HepG2 (cell line): ENCODE measurements around the gene FYB2. TPM values are rescaled to one million over a fixed set of nuclear protein-coding genes. Genes with fewer than 3 reads are reported as not detected.
A peak's percentile ranks its signal among the peaks of the same experiment; 100 is the strongest.

Experiments
- DPF2 ChIP-seq: sonication (generic); formaldehyde crosslinking; IDR thresholded peaks from 2 replicates; pipeline ENCODE4 v1.4.0; 2020; ENCODE audit warnings: mild to moderate bottlenecking, low read depth, missing genetic modification reagents, borderline replicate concordance
- MIXL1 ChIP-seq: IDR thresholded peaks from 2 replicates; pipeline ENCODE4 v1.6.1; 2016
- NR3C1 ChIP-seq: sonication (generic); formaldehyde crosslinking; IDR thresholded peaks from 2 replicates; pipeline ENCODE4 v1.4.0; 2020; ENCODE audit warnings: missing genetic modification reagents
- SMC3 ChIP-seq: IDR thresholded peaks from 2 replicates; pipeline ENCODE4 v1.6.1; 2011; ENCODE audit warnings: low read length, improper control_type of control experiment
- polyA plus RNA-seq, 8 experiments: library from polyadenylated mRNA; depleted of rRNA in 3 of 8; stranded (reverse) in 7 of 8; unstranded in 1 of 8; fragments of >200 nt; fragmentation: Illumina TruSeq in 4 of 8; extraction: Trizol in 4 of 8; gene quantifications; 2 replicates each; pipeline versions ENCODE4 v1.2.1 to v1.2.3, GENCODE V29; 2011 to 2016; ENCODE audit warnings: low read depth in 4 of 8, missing spikeins in 1 of 8, mixed read lengths in 1 of 8; ENCODE audit not compliant: insufficient read depth in 1 of 8
- total RNA-seq, 5 experiments: library from RNA; depleted of rRNA; stranded (reverse); fragments of >200 nt; fragmentation: Illumina TruSeq; extraction: Trizol; gene quantifications; 2 replicates each; pipeline ENCODE4 v1.2.3, GENCODE V29; 2016; ENCODE audit warnings: low read depth in 1 of 5
- TF ChIP-seq, protein P1 (sequence below): sonication (generic); formaldehyde crosslinking; IDR thresholded peaks from 2 replicates; pipeline ENCODE4 v1.4.0; 2020; ENCODE audit warnings: missing genetic modification reagents, borderline replicate concordance
- TF ChIP-seq, protein P2 (sequence below): sonication (generic); formaldehyde crosslinking; IDR thresholded peaks from 2 replicates; pipeline ENCODE4 v1.9.0; 2022; ENCODE audit warnings: missing genetic modification reagents, mild to moderate bottlenecking, borderline replicate concordance
- TF ChIP-seq, protein P3 (sequence below): sonication (generic); formaldehyde crosslinking; IDR thresholded peaks from 2 replicates; pipeline ENCODE4 v1.5.0; 2020; ENCODE audit warnings: mild to moderate bottlenecking, missing genetic modification reagents, moderate library complexity

The FYB2 gene
- total and polyA plus RNA-seq, 2 of the 13 experiments (the other 11 are each of a cell fraction or from before 2014, with no cell fraction given): 1.2 to 2.7 TPM

DNA sequence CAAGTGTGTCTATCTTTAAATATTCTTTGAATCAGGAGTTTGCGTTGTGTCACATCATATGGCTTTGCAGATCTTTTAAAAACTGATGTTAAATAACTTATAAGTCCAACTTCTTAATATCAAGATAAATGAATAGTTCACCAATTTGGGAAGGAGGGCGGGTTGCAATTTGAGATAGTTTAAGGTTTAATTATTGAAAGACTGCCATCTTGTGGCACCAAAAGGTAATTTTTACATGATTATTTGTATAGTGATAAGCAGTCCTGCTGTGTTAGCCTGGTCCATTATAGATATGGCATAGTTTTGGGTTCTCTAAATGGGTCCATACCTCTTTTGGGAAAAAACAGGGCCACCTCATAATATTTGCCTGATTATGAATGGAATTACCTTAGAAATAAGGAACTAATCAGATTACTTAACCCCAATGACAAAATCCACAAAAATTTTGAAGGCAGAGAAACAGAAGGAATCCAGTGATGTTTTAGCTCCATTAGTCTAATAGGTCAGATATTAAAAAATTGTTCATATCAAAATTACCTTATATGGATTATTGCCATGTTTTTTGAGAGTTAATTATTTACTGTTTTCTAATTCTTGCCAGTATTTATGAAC lies 109.8 kb downstream of the FYB2 start (continued):
- TF ChIP-seq, protein P1, sequence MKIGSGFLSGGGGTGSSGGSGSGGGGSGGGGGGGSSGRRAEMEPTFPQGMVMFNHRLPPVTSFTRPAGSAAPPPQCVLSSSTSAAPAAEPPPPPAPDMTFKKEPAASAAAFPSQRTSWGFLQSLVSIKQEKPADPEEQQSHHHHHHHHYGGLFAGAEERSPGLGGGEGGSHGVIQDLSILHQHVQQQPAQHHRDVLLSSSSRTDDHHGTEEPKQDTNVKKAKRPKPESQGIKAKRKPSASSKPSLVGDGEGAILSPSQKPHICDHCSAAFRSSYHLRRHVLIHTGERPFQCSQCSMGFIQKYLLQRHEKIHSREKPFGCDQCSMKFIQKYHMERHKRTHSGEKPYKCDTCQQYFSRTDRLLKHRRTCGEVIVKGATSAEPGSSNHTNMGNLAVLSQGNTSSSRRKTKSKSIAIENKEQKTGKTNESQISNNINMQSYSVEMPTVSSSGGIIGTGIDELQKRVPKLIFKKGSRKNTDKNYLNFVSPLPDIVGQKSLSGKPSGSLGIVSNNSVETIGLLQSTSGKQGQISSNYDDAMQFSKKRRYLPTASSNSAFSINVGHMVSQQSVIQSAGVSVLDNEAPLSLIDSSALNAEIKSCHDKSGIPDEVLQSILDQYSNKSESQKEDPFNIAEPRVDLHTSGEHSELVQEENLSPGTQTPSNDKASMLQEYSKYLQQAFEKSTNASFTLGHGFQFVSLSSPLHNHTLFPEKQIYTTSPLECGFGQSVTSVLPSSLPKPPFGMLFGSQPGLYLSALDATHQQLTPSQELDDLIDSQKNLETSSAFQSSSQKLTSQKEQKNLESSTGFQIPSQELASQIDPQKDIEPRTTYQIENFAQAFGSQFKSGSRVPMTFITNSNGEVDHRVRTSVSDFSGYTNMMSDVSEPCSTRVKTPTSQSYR (CRISPR knock-in tag): no peak
- TF ChIP-seq, protein P2, sequence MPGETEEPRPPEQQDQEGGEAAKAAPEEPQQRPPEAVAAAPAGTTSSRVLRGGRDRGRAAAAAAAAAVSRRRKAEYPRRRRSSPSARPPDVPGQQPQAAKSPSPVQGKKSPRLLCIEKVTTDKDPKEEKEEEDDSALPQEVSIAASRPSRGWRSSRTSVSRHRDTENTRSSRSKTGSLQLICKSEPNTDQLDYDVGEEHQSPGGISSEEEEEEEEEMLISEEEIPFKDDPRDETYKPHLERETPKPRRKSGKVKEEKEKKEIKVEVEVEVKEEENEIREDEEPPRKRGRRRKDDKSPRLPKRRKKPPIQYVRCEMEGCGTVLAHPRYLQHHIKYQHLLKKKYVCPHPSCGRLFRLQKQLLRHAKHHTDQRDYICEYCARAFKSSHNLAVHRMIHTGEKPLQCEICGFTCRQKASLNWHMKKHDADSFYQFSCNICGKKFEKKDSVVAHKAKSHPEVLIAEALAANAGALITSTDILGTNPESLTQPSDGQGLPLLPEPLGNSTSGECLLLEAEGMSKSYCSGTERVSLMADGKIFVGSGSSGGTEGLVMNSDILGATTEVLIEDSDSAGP (CRISPR knock-in tag): no peak
- TF ChIP-seq MIXL1 (CRISPR knock-in tag) (0 out of 2 replicates have a peak, but pooled peaks have one; percentile 37), DPF2 (no peak), SMC3 (peak; percentile 46; the same call in 1 of the 2 replicates), NR3C1 (CRISPR knock-in tag) (no peak)
- TF ChIP-seq, protein P3, sequence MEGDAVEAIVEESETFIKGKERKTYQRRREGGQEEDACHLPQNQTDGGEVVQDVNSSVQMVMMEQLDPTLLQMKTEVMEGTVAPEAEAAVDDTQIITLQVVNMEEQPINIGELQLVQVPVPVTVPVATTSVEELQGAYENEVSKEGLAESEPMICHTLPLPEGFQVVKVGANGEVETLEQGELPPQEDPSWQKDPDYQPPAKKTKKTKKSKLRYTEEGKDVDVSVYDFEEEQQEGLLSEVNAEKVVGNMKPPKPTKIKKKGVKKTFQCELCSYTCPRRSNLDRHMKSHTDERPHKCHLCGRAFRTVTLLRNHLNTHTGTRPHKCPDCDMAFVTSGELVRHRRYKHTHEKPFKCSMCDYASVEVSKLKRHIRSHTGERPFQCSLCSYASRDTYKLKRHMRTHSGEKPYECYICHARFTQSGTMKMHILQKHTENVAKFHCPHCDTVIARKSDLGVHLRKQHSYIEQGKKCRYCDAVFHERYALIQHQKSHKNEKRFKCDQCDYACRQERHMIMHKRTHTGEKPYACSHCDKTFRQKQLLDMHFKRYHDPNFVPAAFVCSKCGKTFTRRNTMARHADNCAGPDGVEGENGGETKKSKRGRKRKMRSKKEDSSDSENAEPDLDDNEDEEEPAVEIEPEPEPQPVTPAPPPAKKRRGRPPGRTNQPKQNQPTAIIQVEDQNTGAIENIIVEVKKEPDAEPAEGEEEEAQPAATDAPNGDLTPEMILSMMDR (CRISPR knock-in tag): peak; percentile 65
